AG09319 (cell line): ENCODE measurements around the gene SLC47A1.

Experiments used
- DNase-seq: peaks from one replicate; pipeline ENCODE4 v3.0.0-alpha.2; 2010; ENCODE audit warnings: low read depth; ENCODE audit errors: extremely low read depth
- CTCF ChIP-seq: IDR thresholded peaks from 2 replicates; pipeline ENCODE4 v1.5.1; 2011; ENCODE audit warnings: low read depth, mild to moderate bottlenecking, inconsistent platforms, low read length, moderate library complexity

The SLC47A1 gene

GRCh38 chr17:19567216-19568015 is 33.8 kb downstream of the SLC47A1 start:
- DNase-seq, result no peak
- TF ChIP-seq CTCF, result no peak

- TF ChIP-seq CTCF, result no peak
- no peak for DNase-seq
Observed at GRCh38 chr17:19568016-19568350, 34.3 kb downstream of the SLC47A1 start.

- no peak for DNase-seq
- TF ChIP-seq CTCF, result no peak
Observed at GRCh38 chr17:19569785-19570543, 36.3 kb downstream of the SLC47A1 start.

GRCh38 chr17:19570544-19571062 is 36.9 kb downstream of the SLC47A1 start:
- no peak for DNase-seq
- TF ChIP-seq CTCF, result no peak

GRCh38 chr17:19573075-19573474 is 39.4 kb downstream of the SLC47A1 start:
- DNase-seq, result no peak
- TF ChIP-seq CTCF, result no peak

- DNase-seq, result no peak
- TF ChIP-seq CTCF, result no peak
Observed at GRCh38 chr17:19574956-19575355, 41.3 kb downstream of the SLC47A1 start.

GRCh38 chr17:19578545-19578944 is 44.9 kb downstream of the SLC47A1 start:
- DNase-seq, result no peak

More at GRCh38 chr17:19578545-19578944, 44.9 kb downstream of the SLC47A1 start:
- no peak for TF ChIP-seq CTCF
